Measurements from ENCODE around the gene BAIAP2L1. TPM values are rescaled to one million over a fixed set of nuclear protein-coding genes. Genes with fewer than 3 reads are reported as not detected.
"Not testable (repeated sequence)": the region's sequence is repeated elsewhere in the genome, so short reads cannot be mapped to it uniquely, and the experiment has no call there.

BAIAP2L1 gene
- total and polyA plus RNA-seq, 9 of the 15 experiments (the other 6 are each of a cell fraction or from before 2014, with no cell fraction given) = 4.2 to 29.8 (median 15.5) TPM

GRCh38 chr7:98408146-98408545 is 7.3 kb upstream of the BAIAP2L1 start:
- H3K79me2 ChIP-seq (ENCODE audit: control insufficient read depth, insufficient read depth, low read length); H3K9ac ChIP-seq (ENCODE audit: insufficient read depth in 1 of 2, low read depth in 2 of 2, low read length in 2 of 2); H3K4me3 ChIP-seq; intact Hi-C loops (cut with micrococcal nuclease); H3K4me1 ChIP-seq (replicated peaks in 1 of 2; ENCODE audit: control insufficient read depth in 2 of 2, insufficient read depth in 2 of 2, low read length in 2 of 2); H3K27ac ChIP-seq (ENCODE audit: extremely low read depth, low read depth, low read length); FAIRE-seq; H3K9me1 ChIP-seq (ENCODE audit: control insufficient read depth, insufficient read depth, low read length); H3K4me2 ChIP-seq (ENCODE audit: insufficient read depth, low read length); POLR2A ChIA-PET; DNase-seq (ENCODE audit: extremely low read depth in 1 of 4, low spot score in 3 of 4); BruUV-seq (replicated peaks); ATAC-seq; H3K36me3 ChIP-seq (ENCODE audit: control insufficient read depth, insufficient read depth, low read length); CTCF ChIA-PET (ENCODE audit: low intra/inter-chr PET ratio); H2AFZ ChIP-seq (ENCODE audit: low read depth, low read length); H3K9me3 ChIP-seq (replicated peaks; ENCODE audit: control insufficient read depth, insufficient read depth, low read depth, low read length); H4K20me1 ChIP-seq (replicated peaks; ENCODE audit: control insufficient read depth, insufficient read depth, low read length): not testable (repeated sequence)
- H3K27me3 ChIP-seq (ENCODE audit: control insufficient read depth in 2 of 2, insufficient read depth in 2 of 2, low read length in 2 of 2) = peaks cover 32 to 66% of the 10 kb centered on the region in 2 experiments
- WGBS (ENCODE audit: insufficient coverage, low coverage, missing lambda C conversion rate) = 28% methylated on average over 7 of the region's 7 CpGs
- TF ChIP-seq ZNF121 (CRISPR knock-in tag; conservative IDR thresholded peaks at IDR 0.05) = peak; percentile 20; the same call in 1 of the 2 replicates
- peak; percentile 34 for TF ChIP-seq RBM25 (IDR thresholded peaks at IDR 0.05; ENCODE audit: low read depth, low read length, severe bottlenecking)
- in situ Hi-C loops (cut with MboI) = loop anchor here (5.0 kb wide), 1 partner anchor 106 kb away; no protein-coding TSS in a partner anchor

- no peak for DNase-seq (ENCODE audit: extremely low read depth in 1 of 4, low spot score in 3 of 4)
- H3K9ac ChIP-seq (ENCODE audit: insufficient read depth in 1 of 2, low read depth in 2 of 2, low read length in 2 of 2) = no peak overlapping the region
- H3K9me3 ChIP-seq (replicated peaks; ENCODE audit: control insufficient read depth, insufficient read depth, low read depth, low read length) = no peaks in the 10 kb centered on the region
- H3K4me3 ChIP-seq = no peak overlapping the region
- H3K9me1 ChIP-seq (ENCODE audit: control insufficient read depth, insufficient read depth, low read length) = no peaks in the 10 kb centered on the region
- BruUV-seq (replicated peaks) = no TSS peak
- TF ChIP-seq ZNF146 (CRISPR knock-in tag; IDR thresholded peaks at IDR 0.05; ENCODE audit: unreplicated experiment) = no peak
- no peak overlapping the region for H3K4me2 ChIP-seq (ENCODE audit: insufficient read depth, low read length)
- no peak overlapping the region for H3K27ac ChIP-seq (ENCODE audit: extremely low read depth, low read depth, low read length)
- ChIA-PET CTCF (ENCODE audit: low intra/inter-chr PET ratio) (no interaction called here), POLR2A (no interaction called here)
- no peak for FAIRE-seq
- H3K79me2 ChIP-seq (ENCODE audit: control insufficient read depth, insufficient read depth, low read length) = no peaks in the 10 kb centered on the region
- no peak overlapping the region for H2AFZ ChIP-seq (ENCODE audit: low read depth, low read length)
- intact Hi-C loops (cut with micrococcal nuclease) = no loop called here
- in situ Hi-C loops (cut with MboI) = loop anchor here (5.0 kb wide), 1 partner anchor 105 kb away; no protein-coding TSS in a partner anchor
- H3K4me1 ChIP-seq (replicated peaks in 1 of 2; ENCODE audit: control insufficient read depth in 2 of 2, insufficient read depth in 2 of 2, low read length in 2 of 2) = no peaks in the 10 kb centered on the region; a peak in 1 of 5 replicates
- ATAC-seq = no peak
- H4K20me1 ChIP-seq (replicated peaks; ENCODE audit: control insufficient read depth, insufficient read depth, low read length) = 0 out of 2 replicates have a peak, but pooled peaks cover 4% of the 10 kb centered on the region
- H3K36me3 ChIP-seq (ENCODE audit: control insufficient read depth, insufficient read depth, low read length) = no peaks in the 10 kb centered on the region
- peaks cover 30 to 71% of the 10 kb centered on the region in 2 experiments for H3K27me3 ChIP-seq (ENCODE audit: control insufficient read depth in 2 of 2, insufficient read depth in 2 of 2, low read length in 2 of 2)
- 7% methylated on average over 6 of the region's 9 CpGs for WGBS (ENCODE audit: insufficient coverage, low coverage, missing lambda C conversion rate)
Measured at GRCh38 chr7:98406827-98407226, 5.9 kb upstream of the BAIAP2L1 start.
